ENCODE measurements around the gene GNG4.
"Not testable (repeated sequence)": the region's sequence is repeated elsewhere in the genome, so short reads cannot be mapped to it uniquely, and the experiment has no call there.

DNA sequence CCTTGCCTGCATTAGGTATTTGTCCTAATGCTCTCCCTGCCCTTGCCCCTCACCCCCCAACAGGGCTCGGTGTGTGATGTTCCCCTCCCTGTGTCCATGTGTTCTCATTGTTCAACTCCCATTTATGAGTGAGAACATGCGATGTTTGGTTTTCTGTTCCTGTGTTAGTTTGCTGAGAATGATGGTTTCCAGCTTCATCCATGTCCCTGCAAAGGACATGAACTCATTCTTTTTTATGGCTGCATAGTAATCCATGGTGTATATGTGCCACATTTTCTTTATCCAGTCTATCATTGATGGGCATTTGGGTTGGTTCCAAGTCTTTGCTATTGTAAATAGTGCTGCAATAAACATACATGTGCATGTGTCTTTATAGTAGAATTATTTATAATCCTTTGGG is 11.0 kb downstream of the GNG4 start:
- not testable (repeated sequence) for TF ChIP-seq POLR2AphosphoS5 (IDR thresholded peaks at IDR 0.05; ENCODE audit: low read depth, low read length); TAF1 (IDR thresholded peaks at IDR 0.05; ENCODE audit: borderline replicate concordance, low read depth, low read length); POLR2A (IDR thresholded peaks at IDR 0.05; ENCODE audit: low read depth, low read length)
